Measurements from ENCODE around the gene AKAP17A.

The AKAP17A gene, protein sequence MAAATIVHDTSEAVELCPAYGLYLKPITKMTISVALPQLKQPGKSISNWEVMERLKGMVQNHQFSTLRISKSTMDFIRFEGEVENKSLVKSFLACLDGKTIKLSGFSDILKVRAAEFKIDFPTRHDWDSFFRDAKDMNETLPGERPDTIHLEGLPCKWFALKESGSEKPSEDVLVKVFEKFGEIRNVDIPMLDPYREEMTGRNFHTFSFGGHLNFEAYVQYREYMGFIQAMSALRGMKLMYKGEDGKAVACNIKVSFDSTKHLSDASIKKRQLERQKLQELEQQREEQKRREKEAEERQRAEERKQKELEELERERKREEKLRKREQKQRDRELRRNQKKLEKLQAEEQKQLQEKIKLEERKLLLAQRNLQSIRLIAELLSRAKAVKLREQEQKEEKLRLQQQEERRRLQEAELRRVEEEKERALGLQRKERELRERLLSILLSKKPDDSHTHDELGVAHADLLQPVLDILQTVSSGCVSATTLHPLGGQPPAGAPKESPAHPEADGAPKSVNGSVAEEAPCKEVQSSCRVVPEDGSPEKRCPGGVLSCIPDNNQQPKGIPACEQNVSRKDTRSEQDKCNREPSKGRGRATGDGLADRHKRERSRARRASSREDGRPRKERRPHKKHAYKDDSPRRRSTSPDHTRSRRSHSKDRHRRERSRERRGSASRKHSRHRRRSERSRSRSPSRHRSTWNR
- long read RNA-seq, partial matches to known transcripts, result 0 of 3 reads
- long read RNA-seq, other reads (novel, unspliced or antisense), result 2 of 3 reads

DNA sequence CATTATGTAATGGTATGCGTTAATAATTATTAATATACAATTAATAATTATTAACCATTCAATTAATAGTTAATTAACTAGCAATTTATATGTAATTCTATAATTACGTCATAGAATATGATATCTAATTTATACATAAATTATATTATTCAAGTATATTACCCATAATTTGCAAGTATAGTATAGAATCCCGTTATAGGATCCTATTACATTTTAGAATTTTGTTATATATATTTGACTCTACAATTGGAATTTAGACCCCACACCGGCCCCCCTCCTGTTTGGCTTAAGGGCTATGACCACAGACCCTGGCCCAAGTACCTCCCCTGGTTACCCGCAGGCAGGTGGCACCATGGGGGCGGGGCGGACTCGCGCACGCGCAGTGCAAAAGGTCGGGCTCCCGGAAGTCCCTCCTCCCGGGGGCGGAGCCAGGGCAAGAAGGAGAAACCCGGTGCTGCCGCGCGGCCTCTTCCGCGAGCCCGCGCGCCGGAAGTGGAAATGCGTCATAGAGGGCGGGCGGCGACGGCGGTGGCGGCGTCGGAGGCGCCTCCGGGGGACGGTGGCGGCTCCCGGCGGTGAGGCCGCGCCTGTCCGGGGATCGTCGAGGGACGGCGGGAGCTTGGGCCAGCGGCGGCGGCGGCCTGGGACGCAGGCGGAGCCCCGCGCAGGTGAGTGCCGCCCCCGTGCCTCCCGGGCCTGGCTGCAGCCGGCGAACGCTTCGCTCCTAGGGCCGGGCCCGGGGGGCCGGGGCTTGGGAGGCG lies at the start of gene AKAP17A:
Gene AKAP17A, plus strand, starts transcription at position 503 of the 761 bp plus-strand sequence. CDS start 1,859 bp downstream, outside the sequence.
- peak within 1 kb of the TSS; percentile 68 for H3K27ac ChIP-seq (replicated peaks)
- DNase-seq (ENCODE audit: low read depth in 1 of 2, low spot score in 1 of 2), result peak; percentile 64 to 97
- peak within 1 kb of the TSS; percentile 80 for H3K4me3 ChIP-seq (replicated peaks; ENCODE audit: insufficient read depth, low read length)
- H3K27me3 ChIP-seq (ENCODE audit: insufficient read depth, poor library complexity, severe bottlenecking), result no peaks in the 10 kb centered on the region
- TF ChIP-seq GABPA (IDR thresholded peaks at IDR 0.05; ENCODE audit: low read depth), result peak; percentile 90
- TF ChIP-seq, protein P1, sequence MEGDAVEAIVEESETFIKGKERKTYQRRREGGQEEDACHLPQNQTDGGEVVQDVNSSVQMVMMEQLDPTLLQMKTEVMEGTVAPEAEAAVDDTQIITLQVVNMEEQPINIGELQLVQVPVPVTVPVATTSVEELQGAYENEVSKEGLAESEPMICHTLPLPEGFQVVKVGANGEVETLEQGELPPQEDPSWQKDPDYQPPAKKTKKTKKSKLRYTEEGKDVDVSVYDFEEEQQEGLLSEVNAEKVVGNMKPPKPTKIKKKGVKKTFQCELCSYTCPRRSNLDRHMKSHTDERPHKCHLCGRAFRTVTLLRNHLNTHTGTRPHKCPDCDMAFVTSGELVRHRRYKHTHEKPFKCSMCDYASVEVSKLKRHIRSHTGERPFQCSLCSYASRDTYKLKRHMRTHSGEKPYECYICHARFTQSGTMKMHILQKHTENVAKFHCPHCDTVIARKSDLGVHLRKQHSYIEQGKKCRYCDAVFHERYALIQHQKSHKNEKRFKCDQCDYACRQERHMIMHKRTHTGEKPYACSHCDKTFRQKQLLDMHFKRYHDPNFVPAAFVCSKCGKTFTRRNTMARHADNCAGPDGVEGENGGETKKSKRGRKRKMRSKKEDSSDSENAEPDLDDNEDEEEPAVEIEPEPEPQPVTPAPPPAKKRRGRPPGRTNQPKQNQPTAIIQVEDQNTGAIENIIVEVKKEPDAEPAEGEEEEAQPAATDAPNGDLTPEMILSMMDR (IDR thresholded peaks at IDR 0.05; ENCODE audit: insufficient read depth, low read length), result no peak

DNA sequence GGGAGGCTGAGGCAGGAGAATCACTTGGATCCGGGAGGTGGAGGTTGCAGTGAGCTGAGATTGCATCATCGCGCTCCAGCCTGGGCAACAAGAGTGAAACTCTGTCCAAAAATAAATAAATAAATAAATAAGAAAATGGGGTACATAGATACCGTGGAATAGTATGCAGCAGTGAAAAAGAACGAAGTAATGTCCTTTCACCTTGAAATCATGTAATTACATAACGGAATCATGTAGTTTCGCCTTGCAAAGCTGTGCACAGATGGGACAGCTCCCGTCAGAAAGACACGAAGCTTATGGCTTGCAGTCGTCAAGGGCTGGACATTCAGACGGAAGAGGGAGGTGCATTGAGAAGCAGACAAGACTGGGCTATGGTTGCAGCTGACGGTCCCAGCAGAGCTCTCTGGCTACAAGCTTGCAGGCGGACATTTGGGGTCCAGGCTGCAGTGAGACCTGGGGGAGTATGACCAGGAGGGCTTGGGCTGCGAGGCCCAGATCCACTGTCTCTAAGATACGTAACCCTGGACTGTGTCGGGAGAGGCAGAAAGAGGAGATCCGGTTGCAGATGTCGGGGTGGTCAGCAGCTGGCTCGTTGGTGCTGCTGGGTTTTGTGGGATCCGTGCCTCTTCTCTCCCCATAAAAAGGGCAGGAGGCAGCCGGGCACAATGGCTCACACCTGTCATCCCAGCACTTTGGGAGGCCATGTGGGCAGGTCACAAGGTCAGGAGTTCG lies 48.2 kb upstream of the AKAP17A start:
- H3K4me3 ChIP-seq (replicated peaks; ENCODE audit: insufficient read depth, low read length), result no peak overlapping the region
- H3K27ac ChIP-seq (replicated peaks), result no peak overlapping the region
- DNase-seq (ENCODE audit: low read depth in 1 of 2, low spot score in 1 of 2), result no peak
- TF ChIP-seq GABPA (IDR thresholded peaks at IDR 0.05; ENCODE audit: low read depth), result no peak
- TF ChIP-seq SPI1 (IDR thresholded peaks at IDR 0.05; ENCODE audit: borderline replicate concordance, low read depth), result no peak
- TF ChIP-seq, protein P1 (IDR thresholded peaks at IDR 0.05; ENCODE audit: insufficient read depth, low read length), result no peak
- TF ChIP-seq, protein P2, sequence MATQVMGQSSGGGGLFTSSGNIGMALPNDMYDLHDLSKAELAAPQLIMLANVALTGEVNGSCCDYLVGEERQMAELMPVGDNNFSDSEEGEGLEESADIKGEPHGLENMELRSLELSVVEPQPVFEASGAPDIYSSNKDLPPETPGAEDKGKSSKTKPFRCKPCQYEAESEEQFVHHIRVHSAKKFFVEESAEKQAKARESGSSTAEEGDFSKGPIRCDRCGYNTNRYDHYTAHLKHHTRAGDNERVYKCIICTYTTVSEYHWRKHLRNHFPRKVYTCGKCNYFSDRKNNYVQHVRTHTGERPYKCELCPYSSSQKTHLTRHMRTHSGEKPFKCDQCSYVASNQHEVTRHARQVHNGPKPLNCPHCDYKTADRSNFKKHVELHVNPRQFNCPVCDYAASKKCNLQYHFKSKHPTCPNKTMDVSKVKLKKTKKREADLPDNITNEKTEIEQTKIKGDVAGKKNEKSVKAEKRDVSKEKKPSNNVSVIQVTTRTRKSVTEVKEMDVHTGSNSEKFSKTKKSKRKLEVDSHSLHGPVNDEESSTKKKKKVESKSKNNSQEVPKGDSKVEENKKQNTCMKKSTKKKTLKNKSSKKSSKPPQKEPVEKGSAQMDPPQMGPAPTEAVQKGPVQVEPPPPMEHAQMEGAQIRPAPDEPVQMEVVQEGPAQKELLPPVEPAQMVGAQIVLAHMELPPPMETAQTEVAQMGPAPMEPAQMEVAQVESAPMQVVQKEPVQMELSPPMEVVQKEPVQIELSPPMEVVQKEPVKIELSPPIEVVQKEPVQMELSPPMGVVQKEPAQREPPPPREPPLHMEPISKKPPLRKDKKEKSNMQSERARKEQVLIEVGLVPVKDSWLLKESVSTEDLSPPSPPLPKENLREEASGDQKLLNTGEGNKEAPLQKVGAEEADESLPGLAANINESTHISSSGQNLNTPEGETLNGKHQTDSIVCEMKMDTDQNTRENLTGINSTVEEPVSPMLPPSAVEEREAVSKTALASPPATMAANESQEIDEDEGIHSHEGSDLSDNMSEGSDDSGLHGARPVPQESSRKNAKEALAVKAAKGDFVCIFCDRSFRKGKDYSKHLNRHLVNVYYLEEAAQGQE (IDR thresholded peaks at IDR 0.05; ENCODE audit: insufficient replicate concordance, low read depth), result no peak
- TF ChIP-seq POLR2AphosphoS5 (IDR thresholded peaks at IDR 0.05; ENCODE audit: low read depth), result no peak
- no peaks in the 10 kb centered on the region for H3K27me3 ChIP-seq (ENCODE audit: insufficient read depth, poor library complexity, severe bottlenecking)

DNA sequence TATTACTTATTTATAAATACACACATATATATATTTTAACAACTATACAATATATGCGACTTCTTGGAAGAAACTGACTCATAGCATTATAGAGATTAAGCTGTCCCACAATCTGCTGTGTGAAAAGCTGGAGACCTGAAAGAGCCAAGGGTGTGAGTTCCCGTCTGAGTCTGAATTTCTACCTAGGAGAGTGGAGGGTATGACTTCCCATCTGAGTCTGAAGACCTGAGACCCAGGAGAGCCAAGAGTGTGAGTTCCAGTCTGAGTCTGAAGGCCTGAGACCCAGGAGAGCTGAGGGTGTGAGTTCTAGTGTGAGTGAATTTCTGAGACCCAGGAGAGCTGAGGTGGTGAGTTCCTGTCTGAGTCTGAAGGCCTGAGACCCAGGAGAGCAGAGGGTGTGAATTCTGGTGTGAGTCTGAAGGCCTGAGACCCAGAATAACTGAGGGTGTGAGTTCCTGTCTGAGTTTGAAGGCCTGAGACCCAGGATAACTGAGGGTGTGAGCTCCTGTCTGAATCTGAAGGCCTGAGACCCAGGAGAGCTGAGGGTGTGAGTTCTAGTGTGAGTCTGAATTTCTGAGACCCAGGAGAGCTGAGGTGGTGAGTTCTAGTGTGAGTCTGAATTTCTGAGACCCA lies 45.5 kb upstream of the AKAP17A start:
- Histone ChIP-seq H3K27me3 (ENCODE audit: insufficient read depth, poor library complexity, severe bottlenecking) (no peaks in the 10 kb centered on the region), H3K27ac (replicated peaks) (no peak overlapping the region), H3K4me3 (replicated peaks; ENCODE audit: insufficient read depth, low read length) (no peak overlapping the region)
- DNase-seq (ENCODE audit: low read depth in 1 of 2, low spot score in 1 of 2), result no peak
- TF ChIP-seq, protein P1 (IDR thresholded peaks at IDR 0.05; ENCODE audit: insufficient read depth, low read length), result no peak
- TF ChIP-seq SPI1 (IDR thresholded peaks at IDR 0.05; ENCODE audit: borderline replicate concordance, low read depth), result no peak
- TF ChIP-seq GABPA (IDR thresholded peaks at IDR 0.05; ENCODE audit: low read depth), result no peak
- TF ChIP-seq POLR2AphosphoS5 (IDR thresholded peaks at IDR 0.05; ENCODE audit: low read depth), result no peak
- TF ChIP-seq, protein P2 (IDR thresholded peaks at IDR 0.05; ENCODE audit: insufficient replicate concordance, low read depth), result no peak

Measured in HL-60 (cell line).